Endometrium (tissue), 2 donors: ENCODE data around the gene MACROD1.
"Not testable (repeated sequence)": the region's sequence is repeated elsewhere in the genome, so short reads cannot be mapped to it uniquely, and the experiment has no call there.

ENCODE experiments used
- FAIRE-seq: peaks from 2 replicates; lab custom pipeline; 2012; peaks lifted over from hg19 to GRCh38; lab: Jason Lieb, UNC
- donor health status: control.
- donor health status: control.

Gene MACROD1

GRCh38 chr11:64185175-64185692 is 19.3 kb upstream of the MACROD1 start:
- no peak for FAIRE-seq

- no peak for FAIRE-seq
Observed at GRCh38 chr11:64183890-64184289, 18.0 kb upstream of the MACROD1 start.

GRCh38 chr11:64181506-64182411 is 15.8 kb upstream of the MACROD1 start:
- FAIRE-seq: no peak

DNA sequence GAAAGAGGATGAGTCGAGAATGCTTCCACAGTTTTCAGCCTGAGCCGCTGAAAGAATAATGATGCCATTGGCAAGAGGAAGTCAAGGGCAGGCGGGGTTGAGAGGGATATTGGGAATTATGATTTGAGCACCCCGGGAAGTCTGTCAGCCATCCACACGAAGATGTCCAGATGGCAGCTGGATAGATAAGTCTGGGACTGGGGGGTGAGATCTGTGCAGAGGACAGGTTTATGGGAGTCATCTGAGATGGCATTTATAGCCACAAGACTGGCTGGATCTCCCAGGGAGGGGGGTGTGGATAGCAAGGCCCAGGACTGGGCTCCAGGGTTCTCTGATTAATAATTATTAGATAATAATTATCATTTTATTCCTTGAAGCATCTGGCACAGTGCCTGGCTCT is 15.0 kb upstream of the MACROD1 start:
- FAIRE-seq: no peak

DNA sequence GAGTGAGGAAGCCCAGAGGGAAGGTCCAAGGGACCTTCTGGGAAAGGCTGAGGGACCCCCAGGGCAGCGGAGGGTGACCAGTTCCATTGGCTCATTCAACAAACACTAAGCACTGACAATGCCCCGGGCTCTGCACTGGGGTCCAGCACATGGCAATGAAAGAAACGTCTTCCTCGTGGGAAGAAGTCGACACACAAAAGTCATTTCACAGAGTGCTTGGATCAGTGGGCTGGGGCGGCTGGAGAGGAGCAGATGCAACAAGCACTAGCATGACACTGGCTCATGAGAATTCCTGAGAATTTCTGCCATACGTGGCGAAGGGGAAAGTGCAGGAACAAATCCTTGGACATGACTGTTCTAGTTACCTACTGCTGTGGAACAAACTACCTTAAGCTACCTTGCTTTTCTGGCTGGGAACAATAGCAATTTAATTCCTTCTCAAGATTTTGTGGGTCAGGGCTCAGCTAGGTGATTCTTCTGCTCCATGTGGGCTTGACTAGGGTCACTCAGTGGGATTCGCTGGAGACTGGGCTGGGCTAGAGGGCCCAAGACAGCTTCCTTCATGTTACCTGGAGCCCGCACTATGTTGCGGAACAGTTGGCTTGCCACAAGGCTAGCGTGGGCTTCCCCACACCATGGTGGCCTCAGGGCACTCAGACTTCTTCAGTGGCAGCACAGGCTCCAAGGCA is 13.2 kb upstream of the MACROD1 start:
- no peak for FAIRE-seq

DNA sequence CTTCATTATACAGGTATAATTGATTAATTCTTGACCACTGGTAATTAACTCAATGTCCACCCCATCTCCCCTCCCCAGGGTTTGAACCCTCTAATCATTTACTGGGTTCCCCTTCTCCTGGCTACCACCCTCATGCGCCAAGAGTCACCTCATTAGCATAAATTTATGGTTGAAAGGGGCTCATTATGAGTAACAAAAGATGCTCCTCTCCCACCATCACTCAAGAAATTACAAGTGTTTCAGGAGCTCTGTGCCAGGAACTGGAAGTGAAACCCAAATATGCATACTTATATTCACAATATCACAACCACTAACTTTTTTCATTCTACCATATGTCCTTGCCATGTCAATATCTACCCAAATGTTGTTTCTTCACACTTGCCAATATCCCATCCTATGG is 12.3 kb upstream of the MACROD1 start:
- FAIRE-seq: no peak

- FAIRE-seq: no peak
Observed at GRCh38 chr11:64176751-64177150, 10.8 kb upstream of the MACROD1 start.

- FAIRE-seq: no peak
Observed at GRCh38 chr11:64173616-64174355, 7.9 kb upstream of the MACROD1 start.

DNA sequence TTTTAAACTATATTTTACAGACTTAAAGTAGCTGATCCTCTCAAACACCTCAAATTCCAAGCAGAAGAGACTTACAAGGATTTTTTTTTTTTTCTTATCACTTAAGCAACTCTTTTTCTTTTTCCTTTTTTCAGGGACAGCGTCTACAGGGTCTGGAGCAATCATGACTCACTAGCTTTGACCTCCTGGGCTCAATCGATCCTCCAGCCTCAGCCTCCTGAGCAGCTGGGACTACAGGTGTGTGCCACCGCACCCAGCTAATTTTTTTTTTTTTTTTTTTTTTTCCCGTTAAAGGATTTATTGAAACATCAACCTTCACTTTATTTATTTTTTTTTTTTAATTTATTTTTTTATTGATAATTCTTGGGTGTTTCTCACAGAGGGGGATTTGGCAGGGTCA is 4.5 kb upstream of the MACROD1 start:
- no peak for FAIRE-seq

DNA sequence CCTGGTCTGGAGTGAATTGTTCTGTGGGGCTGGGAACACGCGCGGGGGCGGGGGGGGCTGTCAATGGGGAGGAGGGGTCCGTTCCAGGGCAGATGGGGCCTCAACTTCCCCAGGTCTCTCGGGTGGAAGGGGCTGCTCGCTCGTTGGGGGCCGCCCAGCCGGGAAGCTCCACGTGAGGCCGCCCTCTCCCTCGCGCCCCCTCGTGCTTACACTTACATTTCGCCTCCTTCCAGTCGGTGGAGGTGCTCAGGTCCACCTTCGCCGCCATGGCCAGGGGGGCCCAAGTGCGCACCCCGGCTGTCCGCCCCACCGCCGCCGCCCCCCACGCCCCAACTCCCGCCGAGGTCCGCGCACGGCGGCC is 452 bp downstream of the MACROD1 start:
- FAIRE-seq: no peak

DNA sequence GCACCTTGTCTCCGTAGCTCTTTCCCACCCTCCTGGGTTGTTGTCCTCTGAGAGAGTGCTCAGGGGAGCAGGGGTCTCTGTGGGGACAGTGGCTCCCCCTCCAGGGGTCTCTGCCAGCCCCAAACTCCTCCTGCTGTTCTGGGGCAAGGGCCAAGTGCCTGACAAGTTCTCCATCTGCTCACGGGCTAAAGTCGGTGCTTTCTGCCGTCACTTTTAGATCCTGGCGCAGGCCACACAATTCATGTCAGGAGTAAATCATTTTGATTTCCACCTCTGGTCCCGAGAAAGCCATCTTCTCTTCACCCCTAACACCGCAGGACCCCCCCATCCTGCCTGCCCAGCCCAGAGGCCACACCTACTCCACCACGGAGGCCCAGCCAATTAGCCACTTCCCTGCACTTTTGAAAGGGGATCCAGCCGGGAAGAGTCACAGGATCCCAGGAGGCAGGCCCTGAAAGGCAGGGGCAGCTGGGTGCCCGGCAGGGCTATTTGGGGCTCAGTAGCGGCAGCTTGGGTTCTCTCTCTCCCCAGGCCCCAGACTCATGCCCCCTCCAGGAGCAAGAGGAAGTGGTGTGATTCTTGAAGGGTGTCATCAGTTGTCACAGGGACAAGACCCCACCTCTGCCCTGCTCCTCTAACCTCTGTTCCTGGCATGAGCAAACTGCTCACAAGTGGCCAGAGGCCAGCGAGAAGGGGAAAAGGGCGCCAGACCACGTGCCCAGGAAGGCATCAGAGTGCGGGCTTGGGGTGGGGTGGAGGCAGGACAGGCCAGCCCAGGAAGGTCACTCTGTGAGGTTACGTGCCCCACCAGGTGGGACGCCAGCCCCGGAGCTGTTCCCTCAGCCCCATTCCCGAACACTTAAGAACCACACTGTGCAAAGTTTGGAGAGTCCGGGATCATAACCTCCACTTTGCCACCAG is 1.3 kb downstream of the MACROD1 start:
- no peak for FAIRE-seq

GRCh38 chr11:64163951-64164350 is 2.0 kb downstream of the MACROD1 start:
- FAIRE-seq: no peak

- FAIRE-seq: not testable (repeated sequence)
Observed at GRCh38 chr11:64162769-64163168, 3.1 kb downstream of the MACROD1 start.

DNA sequence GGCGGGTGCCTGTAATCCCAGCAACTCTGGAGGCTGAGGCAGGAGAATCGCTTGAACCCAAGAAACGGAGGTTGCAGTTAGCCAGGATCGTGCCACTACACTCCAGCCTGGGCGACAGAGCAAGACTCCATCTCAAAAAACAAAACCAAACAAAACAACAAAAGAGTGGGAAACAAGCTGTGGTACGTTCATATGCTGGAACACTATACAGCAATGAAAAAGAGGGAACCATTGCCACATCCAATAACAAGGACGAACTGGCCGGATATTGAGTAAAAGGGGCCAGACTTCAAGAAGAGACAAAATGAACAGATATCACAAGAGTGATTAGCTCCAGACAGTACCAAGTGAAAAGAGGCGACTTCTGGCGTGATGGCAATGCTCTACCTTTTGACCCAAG is 4.9 kb downstream of the MACROD1 start:
- FAIRE-seq: no peak

DNA sequence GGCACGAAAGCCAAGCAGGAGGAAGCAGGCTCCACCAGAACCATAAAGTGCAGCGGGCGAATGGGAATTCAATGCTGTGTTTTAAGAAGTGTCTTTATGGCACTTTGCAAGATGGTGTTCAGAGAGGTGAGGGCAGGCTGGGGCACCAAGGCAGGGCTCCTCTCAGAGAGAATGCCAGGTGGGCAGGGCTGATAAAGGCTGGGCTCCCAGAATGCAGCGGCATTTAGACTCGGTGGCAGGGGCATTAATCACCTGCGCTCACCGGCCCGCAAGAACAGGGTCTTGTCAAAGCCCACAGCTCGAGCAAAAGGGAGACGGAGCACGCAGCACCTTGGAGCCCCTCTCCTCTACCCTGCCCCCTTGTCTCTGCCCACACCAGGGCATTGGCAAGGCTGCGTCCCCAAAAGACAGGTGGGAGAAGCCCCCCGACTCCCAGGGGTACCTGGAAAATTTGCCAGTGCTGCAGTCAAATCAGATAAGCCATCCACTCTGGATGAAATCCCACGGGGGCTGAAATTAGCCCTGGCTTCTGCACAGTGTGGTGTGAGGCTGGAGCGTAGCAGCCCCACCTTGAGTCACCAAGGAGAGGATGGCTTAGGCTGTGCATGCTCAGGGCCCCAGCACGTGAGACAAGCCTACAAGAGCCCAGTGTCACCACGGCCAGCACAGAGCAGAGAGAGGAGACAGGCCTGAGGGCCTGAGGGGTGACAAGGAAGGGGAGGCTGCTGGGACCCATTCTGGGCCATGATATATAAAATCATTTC is 8.1 kb downstream of the MACROD1 start:
- FAIRE-seq: no peak

GRCh38 chr11:64156235-64157011 is 9.5 kb downstream of the MACROD1 start:
- no peak for FAIRE-seq

DNA sequence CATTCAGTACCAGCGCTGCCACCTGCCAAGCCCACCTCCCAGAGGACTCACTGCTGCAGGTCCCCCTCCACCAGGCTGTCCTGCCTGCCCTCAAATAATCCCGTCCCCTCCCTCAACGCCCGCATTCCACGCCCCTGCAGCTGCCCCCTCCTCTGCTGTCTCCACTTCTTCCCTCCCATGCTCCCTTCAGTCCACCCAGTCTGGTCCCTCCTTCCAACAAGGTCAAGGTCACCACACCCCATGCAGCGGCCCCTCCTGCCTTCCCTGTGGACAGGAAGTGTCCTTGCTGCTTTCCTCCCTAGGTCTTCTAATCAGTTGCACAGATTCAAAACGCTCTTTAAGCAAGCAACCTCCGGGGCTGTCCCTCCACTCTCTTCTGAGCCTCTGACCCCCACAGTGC is 12.1 kb downstream of the MACROD1 start:
- no peak for FAIRE-seq

DNA sequence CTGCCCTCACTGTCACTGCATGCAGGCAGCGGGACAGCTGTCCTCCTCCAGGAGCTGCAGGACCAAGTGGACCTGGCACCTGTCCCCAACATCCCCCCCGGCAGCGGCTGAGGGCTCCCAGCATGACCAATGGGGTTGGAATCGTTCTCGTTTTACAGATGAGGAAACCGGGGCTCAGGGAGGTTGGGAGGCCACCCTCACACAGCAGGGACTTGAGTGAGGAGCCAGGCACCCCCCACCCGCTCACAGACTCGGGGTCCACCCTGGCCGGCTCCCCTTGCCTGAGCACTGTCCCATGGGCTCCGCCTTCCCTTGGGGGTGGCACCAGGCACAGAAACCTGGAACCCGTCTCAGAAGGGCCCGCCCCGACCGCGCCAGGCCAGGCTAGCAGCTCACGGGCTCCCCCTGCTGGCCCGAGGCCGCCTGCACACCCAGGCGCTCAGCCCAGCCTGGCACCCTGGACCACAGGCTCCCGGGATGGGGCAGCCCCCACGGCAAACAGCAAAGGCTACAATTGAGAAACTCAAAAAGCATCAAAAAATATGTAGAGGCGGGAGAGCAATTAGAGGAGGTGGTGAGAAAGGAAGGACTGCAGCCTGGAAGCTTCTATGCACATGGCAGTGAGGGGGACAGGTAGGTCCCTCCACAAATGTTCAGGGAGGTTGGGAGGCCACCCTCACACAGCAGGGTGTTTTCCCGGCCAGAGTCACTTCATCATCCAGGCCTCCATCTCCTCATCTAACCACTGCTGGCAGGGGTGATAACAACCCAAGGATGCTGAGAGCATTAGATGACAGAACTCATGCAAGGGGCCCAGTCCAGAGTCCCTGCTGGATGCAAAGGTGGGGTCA is 12.8 kb downstream of the MACROD1 start:
- FAIRE-seq: no peak

DNA sequence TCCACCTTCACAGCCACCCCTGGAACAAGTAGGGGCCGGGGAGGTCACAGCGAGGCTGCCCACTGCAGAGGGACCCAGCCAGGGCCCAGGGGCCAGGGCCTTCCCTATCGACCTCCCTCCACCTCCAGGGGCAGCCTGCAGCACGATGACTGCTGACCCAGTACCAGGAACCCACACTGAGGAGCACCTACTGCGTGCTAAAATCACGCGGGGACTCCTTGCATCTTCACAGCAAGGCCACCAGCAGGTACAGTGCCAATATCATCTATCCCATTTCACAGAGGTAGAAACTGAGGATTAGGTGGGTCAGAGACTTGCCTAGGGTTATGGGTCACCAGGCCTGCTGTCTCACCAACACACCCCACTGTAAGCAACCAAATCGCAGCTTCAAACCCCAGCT is 14.6 kb downstream of the MACROD1 start:
- FAIRE-seq: no peak
